Muscle layer of duodenum (tissue), 2 donors: ENCODE results near the gene EBF3.
"Not testable (repeated sequence)": the region's sequence is repeated elsewhere in the genome, so short reads cannot be mapped to it uniquely, and the experiment has no call there.

Experiments used
- H3K27ac ChIP-seq: one replicate; pipeline ENCODE4 v1.7.0; 2013; ENCODE audit warnings: mild to moderate bottlenecking, low read length
- H3K27me3 ChIP-seq: one replicate; pipeline ENCODE4 v1.7.0; 2013; ENCODE audit warnings: low read depth, mild to moderate bottlenecking, control low read depth, low read length
- H3K36me3 ChIP-seq, 2 donors: one replicate each; pipeline ENCODE4 v1.7.0; 2013; ENCODE audit warnings: low read length in 2 of 2, control low read depth in 1 of 2, mild to moderate bottlenecking in 1 of 2; ENCODE audit not compliant: insufficient read depth in 2 of 2, control insufficient read depth in 1 of 2
- H3K4me1 ChIP-seq, 2 donors: one replicate each; pipeline ENCODE4 v1.7.0; 2013; ENCODE audit warnings: low read length in 2 of 2, mild to moderate bottlenecking in 2 of 2, control low read depth in 1 of 2, moderate library complexity in 1 of 2; ENCODE audit not compliant: insufficient read depth in 2 of 2, control insufficient read depth in 1 of 2
- H3K4me3 ChIP-seq, 2 donors: one replicate each; pipeline ENCODE4 v1.7.0; 2013; ENCODE audit warnings: low read length in 2 of 2, low read depth in 1 of 2, mild to moderate bottlenecking in 1 of 2
- H3K9me3 ChIP-seq, 2 donors: one replicate each; pipeline ENCODE4 v1.7.0; 2013; ENCODE audit warnings: low read length in 2 of 2, control low read depth in 1 of 2, mild to moderate bottlenecking in 1 of 2; ENCODE audit not compliant: control insufficient read depth in 1 of 2
- donor health status: healthy.

Gene EBF3

GRCh38 chr10:129920187-129920586, 43.9 kb downstream of the EBF3 start:
- not testable (repeated sequence) for H3K36me3 ChIP-seq, H3K4me3 ChIP-seq, H3K9me3 ChIP-seq, H3K4me1 ChIP-seq, H3K27ac ChIP-seq, H3K27me3 ChIP-seq

DNA sequence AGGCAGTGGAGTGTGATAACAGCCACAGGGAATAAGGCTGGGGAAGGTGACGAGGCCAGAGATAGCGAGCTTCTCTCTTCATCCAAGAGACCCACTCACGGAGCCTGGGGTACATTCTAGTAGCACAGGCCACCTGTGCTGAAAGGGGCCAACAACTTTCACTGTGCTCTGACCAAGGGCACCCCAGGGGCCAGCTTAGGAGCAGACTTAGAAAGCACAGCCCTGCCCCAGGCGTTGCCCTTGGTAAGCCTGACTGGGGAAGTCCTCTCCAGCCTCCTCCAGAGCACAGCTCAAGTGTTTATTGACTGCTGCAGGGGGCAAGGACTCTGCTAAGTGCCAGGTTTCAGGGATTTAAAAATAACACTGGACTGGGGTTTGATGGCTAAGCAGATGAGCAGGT, 44.7 kb downstream of the EBF3 start:
- Histone ChIP-seq H3K36me3 (no peaks in the 10 kb centered on the region), H3K9me3 (no peaks in the 10 kb centered on the region), H3K4me1 (no peaks in the 10 kb centered on the region), H3K4me3 (no peak overlapping the region), H3K27ac (no peak overlapping the region), H3K27me3 (no peaks in the 10 kb centered on the region)

DNA sequence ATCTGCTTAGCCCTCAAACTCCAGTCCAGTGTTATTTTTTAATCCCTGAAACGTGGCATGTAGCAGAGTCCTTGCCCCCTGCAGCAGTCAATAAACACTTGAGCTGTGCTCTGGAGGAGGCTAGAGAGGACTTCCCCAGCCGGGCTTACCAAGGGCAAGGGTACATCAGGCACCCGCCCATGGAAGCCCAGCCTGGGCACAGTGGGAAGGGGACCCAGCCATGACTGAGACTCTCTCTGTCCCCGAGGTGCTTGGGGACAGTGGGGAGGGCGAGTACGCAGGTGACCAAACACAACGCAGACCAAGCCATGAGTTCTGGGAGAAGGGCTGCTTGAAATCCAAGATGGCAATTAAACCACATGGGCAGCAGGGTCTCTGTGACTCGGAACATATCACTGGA, 45.2 kb downstream of the EBF3 start:
- Histone ChIP-seq H3K4me3 (no peak overlapping the region), H3K27ac (no peak overlapping the region), H3K9me3 (no peaks in the 10 kb centered on the region), H3K27me3 (no peaks in the 10 kb centered on the region), H3K4me1 (no peaks in the 10 kb centered on the region), H3K36me3 (no peaks in the 10 kb centered on the region)

GRCh38 chr10:129918401-129918800, 45.7 kb downstream of the EBF3 start:
- Histone ChIP-seq H3K4me1 (no peaks in the 10 kb centered on the region), H3K27me3 (no peaks in the 10 kb centered on the region), H3K27ac (no peak overlapping the region), H3K36me3 (no peaks in the 10 kb centered on the region), H3K4me3 (no peak overlapping the region), H3K9me3 (no peaks in the 10 kb centered on the region)

- H3K27ac ChIP-seq, result no peak overlapping the region
- no peaks in the 10 kb centered on the region for H3K36me3 ChIP-seq
- no peaks in the 10 kb centered on the region for H3K27me3 ChIP-seq
- no peaks in the 10 kb centered on the region for H3K4me1 ChIP-seq
- no peak overlapping the region for H3K4me3 ChIP-seq
- no peaks in the 10 kb centered on the region for H3K9me3 ChIP-seq
Observed at GRCh38 chr10:129917936-129918335, 46.1 kb downstream of the EBF3 start.

DNA sequence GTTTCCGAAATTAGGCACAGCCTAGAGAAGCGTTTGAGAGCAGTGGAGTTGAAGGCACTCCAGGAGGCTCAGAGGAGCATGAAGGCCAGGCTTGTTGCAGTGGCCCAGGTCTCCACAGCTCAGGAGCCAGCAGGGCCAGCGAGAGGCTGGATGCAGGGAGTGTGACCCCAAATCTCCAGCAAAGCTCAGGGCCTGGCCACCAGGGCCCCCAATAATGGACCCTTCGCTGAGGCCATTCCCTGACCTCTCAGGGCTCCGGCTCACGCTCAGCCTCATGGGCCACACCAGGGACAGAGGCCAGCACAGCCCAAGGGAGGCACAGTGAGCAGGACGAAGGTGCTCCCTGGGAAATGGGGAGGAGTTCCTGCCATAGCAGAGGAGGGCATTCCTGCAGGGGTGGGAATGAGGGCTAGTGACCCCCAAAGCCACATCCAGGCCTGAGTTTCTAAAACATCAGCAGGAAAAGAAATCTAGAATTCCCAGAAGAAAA, 47.5 kb downstream of the EBF3 start:
- H3K9me3 ChIP-seq, result no peaks in the 10 kb centered on the region
- H3K4me3 ChIP-seq, result no peak overlapping the region
- no peaks in the 10 kb centered on the region for H3K36me3 ChIP-seq
- H3K4me1 ChIP-seq, result no peaks in the 10 kb centered on the region
- H3K27ac ChIP-seq, result no peak overlapping the region
- H3K27me3 ChIP-seq, result no peaks in the 10 kb centered on the region

DNA sequence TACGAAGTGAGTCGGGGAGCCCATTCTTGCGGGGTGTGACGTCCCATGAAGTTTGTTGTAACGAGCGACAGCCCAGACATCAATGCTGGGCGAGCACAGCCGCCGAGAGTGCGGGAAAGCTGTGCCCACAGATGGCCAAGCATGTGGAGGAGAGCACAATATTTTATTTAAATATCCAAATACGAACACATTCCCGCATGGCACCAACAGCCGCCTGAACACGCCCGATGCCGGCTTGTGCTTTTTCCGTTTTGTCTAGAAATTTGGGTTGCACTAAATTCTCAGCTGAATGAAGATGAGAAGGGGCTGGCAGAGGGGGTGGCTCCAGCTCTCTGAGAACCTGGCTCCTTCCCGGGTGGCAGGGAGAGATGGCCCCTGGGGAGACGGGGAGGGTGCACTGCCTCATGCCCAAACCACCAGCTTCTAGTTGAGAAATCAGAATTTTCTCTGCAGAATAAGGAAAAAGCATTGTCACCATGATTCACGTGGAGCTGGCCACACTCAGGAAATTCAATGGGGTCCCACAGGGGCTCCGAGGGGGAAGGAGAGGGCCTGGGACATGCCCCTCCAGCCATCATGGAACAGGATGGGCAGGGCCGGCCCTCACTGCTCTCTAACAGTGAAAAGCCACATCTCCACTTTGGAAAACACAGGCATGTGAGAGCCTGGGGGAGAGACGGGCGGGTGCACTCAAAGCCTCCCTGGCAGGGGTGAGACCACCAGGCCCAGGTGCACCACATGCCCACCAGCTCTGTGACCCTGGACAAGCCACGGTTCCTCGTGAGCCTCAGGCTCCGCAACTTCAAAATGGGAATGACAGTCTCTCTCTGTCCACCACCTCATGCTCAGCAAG, 48.3 kb downstream of the EBF3 start:
- Histone ChIP-seq H3K4me1 (no peaks in the 10 kb centered on the region), H3K4me3 (no peak overlapping the region), H3K27ac (no peak overlapping the region), H3K9me3 (no peaks in the 10 kb centered on the region), H3K36me3 (no peaks in the 10 kb centered on the region), H3K27me3 (no peaks in the 10 kb centered on the region)

- H3K9me3 ChIP-seq, result no peaks in the 10 kb centered on the region
- H3K27ac ChIP-seq, result no peak overlapping the region
- no peak overlapping the region for H3K4me3 ChIP-seq
- H3K27me3 ChIP-seq, result no peaks in the 10 kb centered on the region
- H3K4me1 ChIP-seq, result no peaks in the 10 kb centered on the region
- H3K36me3 ChIP-seq, result no peaks in the 10 kb centered on the region
Observed at GRCh38 chr10:129914960-129915359, 49.1 kb downstream of the EBF3 start.

GRCh38 chr10:129914153-129914855, 49.8 kb downstream of the EBF3 start:
- Histone ChIP-seq H3K27me3 (no peaks in the 10 kb centered on the region), H3K36me3 (no peaks in the 10 kb centered on the region)

DNA sequence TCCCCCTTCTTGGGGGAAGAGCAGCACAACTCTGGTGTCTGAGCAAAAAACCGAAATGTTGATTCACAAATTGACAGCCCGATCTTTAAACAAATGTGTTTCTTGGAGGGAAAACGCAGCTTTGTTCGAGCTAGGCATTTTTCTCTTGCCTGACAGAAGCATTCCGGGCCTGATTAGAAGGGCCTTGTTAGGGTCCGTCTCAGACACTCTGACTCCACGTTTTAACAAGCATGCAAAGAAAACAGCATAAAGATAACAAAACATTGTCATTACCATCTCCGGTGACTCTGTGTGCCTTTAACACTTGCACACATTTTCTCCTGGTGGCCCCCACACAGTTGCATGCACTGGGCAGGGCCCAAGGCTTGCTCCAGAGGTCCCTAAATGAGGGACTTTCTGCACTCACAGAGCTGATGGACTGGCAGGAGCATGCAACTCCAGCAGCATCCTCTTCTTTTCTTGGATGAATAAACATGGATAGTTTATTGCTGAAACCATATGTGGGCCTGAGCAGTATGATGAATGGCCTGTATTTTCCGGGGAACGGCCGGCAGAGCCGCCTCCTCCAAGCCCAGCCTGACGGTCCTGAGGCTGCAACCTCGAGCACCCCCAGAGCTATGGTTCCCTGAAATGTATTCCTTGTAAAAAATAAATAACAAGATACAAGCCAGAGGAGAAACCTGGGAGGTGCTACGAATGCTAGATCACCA, 50.9 kb downstream of the EBF3 start:
- no peaks in the 10 kb centered on the region for H3K36me3 ChIP-seq
- H3K27me3 ChIP-seq, result no peaks in the 10 kb centered on the region
- no peaks in the 10 kb centered on the region for H3K4me1 ChIP-seq
- no peaks in the 10 kb centered on the region for H3K9me3 ChIP-seq
- H3K27ac ChIP-seq, result no peak overlapping the region
- H3K4me3 ChIP-seq, result no peak overlapping the region

More at GRCh38 chr10:129914153-129914855, 49.8 kb downstream of the EBF3 start:
- Histone ChIP-seq H3K9me3 (no peaks in the 10 kb centered on the region), H3K4me1 (no peaks in the 10 kb centered on the region), H3K27ac (no peak overlapping the region), H3K4me3 (no peak overlapping the region)

GRCh38 chr10:129912166-129912917, 51.7 kb downstream of the EBF3 start:
- Histone ChIP-seq H3K9me3 (no peaks in the 10 kb centered on the region), H3K4me1 (no peaks in the 10 kb centered on the region), H3K4me3 (no peak overlapping the region), H3K27ac (no peak overlapping the region), H3K36me3 (no peaks in the 10 kb centered on the region), H3K27me3 (no peaks in the 10 kb centered on the region)
